Activated naive CD8-positive, alpha-beta T cell treated with anti-CD3 and anti-CD28 coated beads, Interleukin-2, amount 10 ng/mL, durations not matched to agents 7 days and 5 days (primary cell): Measurements from ENCODE around the gene SCN4A. TPM values are rescaled to one million over a fixed set of nuclear protein-coding genes. Genes with fewer than 3 reads are reported as not detected.
"Not testable (repeated sequence)": the region's sequence is repeated elsewhere in the genome, so short reads cannot be mapped to it uniquely, and the experiment has no call there.

Experiments
- ATAC-seq: fragments of 150-1000 bp; cut with Tn5 transposase; one replicate; pipeline ENCODE4 v1.10.0; 2021; ENCODE audit warnings: low read depth, moderate library complexity
- POLR2A ChIA-PET: fragments of 350-600 bp; sonication (Branson Sonifier 250); formaldehyde crosslinking; loops from one replicate; lab custom pipeline; 2021; ENCODE audit warnings: antibody characterized with exemption; lab: Charles Lee
- DNase-seq: peaks from one replicate; pipeline ENCODE4 v3.0.0; 2021
- H3K27ac Mint-ChIP-seq: one replicate; pipeline ENCODE4 v1.8.0; 2022; ENCODE audit warnings: mild to moderate bottlenecking, mixed read lengths
- H3K27me3 Mint-ChIP-seq: one replicate; pipeline ENCODE4 v1.8.0; 2022; ENCODE audit warnings: mild to moderate bottlenecking, moderate library complexity, mixed read lengths
- H3K36me3 Mint-ChIP-seq: one replicate; pipeline ENCODE4 v1.8.0; 2021; ENCODE audit warnings: mild to moderate bottlenecking, mixed read lengths
- H3K4me1 Mint-ChIP-seq: one replicate; pipeline ENCODE4 v1.8.0; 2021; ENCODE audit warnings: mixed read lengths
- H3K4me3 Mint-ChIP-seq: one replicate; pipeline ENCODE4 v1.8.0; 2022; ENCODE audit warnings: mild to moderate bottlenecking, moderate library complexity, mixed read lengths
- H3K9me3 Mint-ChIP-seq: one replicate; pipeline ENCODE4 v1.8.0; 2021; ENCODE audit warnings: mixed read lengths
- total RNA-seq, 2 experiments: library from RNA; stranded (reverse); gene quantifications; one replicate each; pipeline ENCODE4 v1.2.3, GENCODE V29; 2021

Gene SCN4A
- total RNA-seq, 2 experiments from 2014 or later: not detected

GRCh38 chr17:63916566-63917185 lies 56.0 kb downstream of the SCN4A start:
- DNase-seq: no peak
- Mint-ChIP-seq H3K4me1 (peaks cover 5% of the 10 kb centered on the region), H3K27me3 (peaks cover 13% of the 10 kb centered on the region), H3K9me3 (no peaks in the 10 kb centered on the region), H3K27ac (no peak overlapping the region), H3K4me3 (no peak overlapping the region), H3K36me3 (no peaks in the 10 kb centered on the region)
- POLR2A ChIA-PET: no interaction called here
- no peak for ATAC-seq

DNA sequence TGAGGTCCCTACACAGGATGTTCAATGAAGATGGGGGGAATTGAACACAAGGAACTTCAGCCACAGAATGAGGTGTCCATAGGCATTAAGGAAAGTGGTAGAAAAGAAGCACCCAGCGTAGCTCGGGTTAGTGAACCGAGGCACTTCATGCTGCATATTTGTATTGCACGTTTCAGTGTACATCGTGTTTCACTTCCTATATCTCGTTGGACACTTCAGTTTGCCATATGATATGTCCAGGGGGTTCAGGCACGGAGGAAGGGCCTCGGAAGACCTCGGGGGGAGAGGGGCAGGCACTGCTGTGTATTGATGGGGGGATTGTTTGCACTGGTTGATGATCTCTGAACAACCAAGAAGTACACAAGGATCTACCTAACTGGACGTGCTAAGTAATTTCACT lies 57.0 kb downstream of the SCN4A start:
- POLR2A ChIA-PET, H3K4me1 Mint-ChIP-seq, DNase-seq, H3K9me3 Mint-ChIP-seq, H3K27ac Mint-ChIP-seq, H3K4me3 Mint-ChIP-seq, ATAC-seq, H3K36me3 Mint-ChIP-seq: not testable (repeated sequence)
- H3K27me3 Mint-ChIP-seq: peaks cover 13% of the 10 kb centered on the region

GRCh38 chr17:63914471-63914870 lies 58.2 kb downstream of the SCN4A start:
- Mint-ChIP-seq H3K27ac (no peak overlapping the region), H3K4me1 (peaks cover 5% of the 10 kb centered on the region), H3K9me3 (no peaks in the 10 kb centered on the region), H3K27me3 (peaks cover 11% of the 10 kb centered on the region), H3K36me3 (no peaks in the 10 kb centered on the region), H3K4me3 (no peak overlapping the region)
- ATAC-seq (no peak), DNase-seq (no peak)
- POLR2A ChIA-PET: no interaction called here

- Mint-ChIP-seq H3K36me3 (no peaks in the 10 kb centered on the region), H3K27ac (no peak overlapping the region), H3K9me3 (no peaks in the 10 kb centered on the region), H3K27me3 (peaks cover 7% of the 10 kb centered on the region), H3K4me3 (no peak overlapping the region), H3K4me1 (no peaks in the 10 kb centered on the region)
- DNase-seq (peak; percentile 59), ATAC-seq (peak; percentile 59)
- POLR2A ChIA-PET: interaction anchor here (0.6 to 1.6 kb wide), 2 partner anchors 106 to 222 kb away, joined by 3 to 4 read pairs; no protein-coding TSS in a partner anchor
These were observed 61.0 kb downstream of the SCN4A start for GRCh38 chr17:63911657-63912100.

DNA sequence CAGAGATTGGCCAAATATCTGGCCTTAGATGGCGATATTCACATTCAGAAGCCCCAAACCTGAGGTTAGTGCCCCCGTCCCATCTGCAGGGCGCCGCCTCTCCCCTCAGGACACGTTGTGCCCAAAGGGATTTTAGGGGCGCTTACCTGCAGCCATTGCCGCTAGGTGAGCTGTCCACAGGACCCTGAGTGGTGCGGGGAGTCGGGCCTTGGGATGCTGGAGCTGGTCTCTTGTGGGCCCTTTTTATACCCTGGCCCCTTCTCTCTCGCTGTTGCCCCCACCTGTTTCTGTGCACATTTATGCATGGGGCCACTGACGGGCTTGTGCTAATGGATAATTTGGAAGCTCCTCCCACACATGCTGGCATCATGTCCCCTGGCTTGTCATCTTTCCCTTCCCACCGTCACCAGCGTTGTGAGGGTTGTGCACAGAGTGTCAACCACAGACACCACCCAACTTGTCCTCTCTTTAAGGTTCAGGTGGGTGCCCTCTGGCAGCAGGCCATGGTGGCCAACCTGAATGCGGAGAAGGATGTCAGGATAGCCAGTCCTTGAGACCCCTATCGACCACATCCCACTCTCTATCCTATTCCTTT lies 61.6 kb downstream of the SCN4A start, which contains the start of gene CSHL1:
Gene CSHL1 (minus strand): TSS at position 218 of the 595 bp plus-strand sequence. CDS start 62 bp downstream, at position 156.
- no peak within 1 kb of the TSS for H3K27ac Mint-ChIP-seq
- no peaks in the 10 kb centered on the region for H3K9me3 Mint-ChIP-seq
- H3K4me3 Mint-ChIP-seq: no peak within 1 kb of the TSS
- no peak for DNase-seq
- POLR2A ChIA-PET: no interaction called here
- no peaks in the 10 kb centered on the region for H3K36me3 Mint-ChIP-seq
- no peak for ATAC-seq
- no peaks in the 10 kb centered on the region for H3K4me1 Mint-ChIP-seq
- H3K27me3 Mint-ChIP-seq: peaks cover 7% of the 10 kb centered on the region

GRCh38 chr17:63910096-63910495 lies 62.6 kb downstream of the SCN4A start:
- H3K27ac Mint-ChIP-seq: no peak overlapping the region
- H3K27me3 Mint-ChIP-seq: peaks cover 10% of the 10 kb centered on the region
- no peak overlapping the region for H3K4me3 Mint-ChIP-seq
- no peaks in the 10 kb centered on the region for H3K36me3 Mint-ChIP-seq
- POLR2A ChIA-PET: no interaction called here
- H3K4me1 Mint-ChIP-seq: no peaks in the 10 kb centered on the region
- no peaks in the 10 kb centered on the region for H3K9me3 Mint-ChIP-seq
- no peak for DNase-seq
- ATAC-seq: no peak

GRCh38 chr17:63909586-63909985 lies 63.1 kb downstream of the SCN4A start:
- H3K4me3 Mint-ChIP-seq, ATAC-seq, DNase-seq, H3K4me1 Mint-ChIP-seq, H3K27ac Mint-ChIP-seq, H3K9me3 Mint-ChIP-seq, POLR2A ChIA-PET, H3K36me3 Mint-ChIP-seq: not testable (repeated sequence)
- peaks cover 10% of the 10 kb centered on the region for H3K27me3 Mint-ChIP-seq

DNA sequence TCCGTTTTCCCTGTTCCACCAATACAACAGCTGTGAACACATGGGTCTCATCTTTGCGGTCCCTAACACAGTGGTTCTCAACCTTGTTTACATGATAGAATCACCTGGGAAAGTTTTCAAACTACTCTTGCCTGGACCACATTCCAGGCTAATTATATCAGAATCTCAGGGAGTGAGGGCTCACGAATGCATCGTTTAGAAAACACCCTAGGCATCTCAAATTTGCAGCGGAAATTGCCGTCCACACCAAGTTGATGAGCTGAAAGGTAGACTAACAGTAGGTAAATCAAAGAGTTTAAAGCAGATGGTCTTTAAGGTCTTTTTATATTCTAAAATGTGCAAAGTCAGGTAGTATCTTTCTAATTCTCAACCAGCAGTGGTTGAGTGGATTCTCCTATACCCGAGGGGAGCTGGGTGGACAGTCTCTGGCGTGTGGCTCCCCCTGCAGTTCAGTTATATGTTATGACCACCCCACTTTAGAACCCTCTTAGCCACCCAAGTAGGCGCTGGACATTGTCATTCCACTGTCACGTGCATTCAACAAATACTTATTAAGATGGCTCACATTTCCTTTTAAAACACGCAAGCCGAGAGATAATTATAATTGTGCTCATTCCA lies 65.4 kb downstream of the SCN4A start:
- DNase-seq, H3K27me3 Mint-ChIP-seq, H3K9me3 Mint-ChIP-seq, POLR2A ChIA-PET, H3K4me1 Mint-ChIP-seq, H3K27ac Mint-ChIP-seq, H3K4me3 Mint-ChIP-seq, H3K36me3 Mint-ChIP-seq: not testable (repeated sequence)
- peak; percentile 57 for ATAC-seq

GRCh38 chr17:63904796-63905195 lies 67.9 kb downstream of the SCN4A start:
- not testable (repeated sequence) for H3K36me3 Mint-ChIP-seq, ATAC-seq, H3K4me1 Mint-ChIP-seq, DNase-seq, H3K9me3 Mint-ChIP-seq, H3K27ac Mint-ChIP-seq, H3K4me3 Mint-ChIP-seq
- H3K27me3 Mint-ChIP-seq: peaks cover 15% of the 10 kb centered on the region
- POLR2A ChIA-PET: interaction anchor here (0.7 kb wide), 1 partner anchor 25 kb away, joined by 5 read pairs; no protein-coding TSS in a partner anchor

DNA sequence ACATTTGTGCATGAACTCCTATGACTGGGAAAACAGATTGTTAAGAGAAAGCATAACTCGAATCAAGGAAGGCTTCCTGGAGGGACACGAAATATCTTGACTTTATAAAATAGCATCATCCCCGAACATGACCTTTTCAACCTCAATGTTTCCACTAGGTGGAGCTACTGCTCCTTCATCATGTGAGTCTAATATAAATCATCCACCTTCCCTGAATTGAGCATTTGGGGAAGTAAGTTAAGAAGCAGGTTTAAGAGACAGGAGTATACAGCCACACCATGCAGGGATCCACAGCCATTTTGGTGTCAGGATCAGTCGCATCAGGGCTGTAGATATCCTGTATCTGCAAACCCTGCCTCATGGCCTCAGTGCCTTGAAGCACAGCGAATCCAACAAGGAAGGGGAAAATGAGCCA lies 68.9 kb downstream of the SCN4A start:
- H3K27ac Mint-ChIP-seq, POLR2A ChIA-PET, H3K36me3 Mint-ChIP-seq, H3K4me3 Mint-ChIP-seq, H3K9me3 Mint-ChIP-seq, DNase-seq, H3K4me1 Mint-ChIP-seq: not testable (repeated sequence)
- H3K27me3 Mint-ChIP-seq: peaks cover 15% of the 10 kb centered on the region
- peak; percentile 55 for ATAC-seq

DNA sequence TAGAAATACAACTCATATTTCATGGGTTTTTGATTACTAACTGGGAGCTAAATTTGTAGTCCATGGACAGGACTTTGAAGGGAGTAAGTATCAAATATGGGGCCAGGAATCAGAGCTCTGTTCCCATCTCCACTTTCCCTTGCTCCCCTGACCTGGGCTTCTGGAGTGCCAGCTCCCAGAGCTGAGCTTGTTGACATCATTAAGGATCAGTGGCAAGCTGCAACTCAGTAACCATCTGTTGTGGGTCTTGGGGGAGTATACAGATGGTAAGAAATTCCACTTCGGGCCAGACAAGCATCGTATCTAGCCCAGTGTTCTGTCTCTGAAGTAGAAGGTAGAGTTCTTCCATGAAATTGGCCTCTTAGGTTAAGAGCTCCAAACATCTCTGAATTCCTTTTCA lies 70.7 kb downstream of the SCN4A start:
- not testable (repeated sequence) for ATAC-seq, H3K9me3 Mint-ChIP-seq, H3K27ac Mint-ChIP-seq, H3K4me3 Mint-ChIP-seq, H3K4me1 Mint-ChIP-seq, H3K36me3 Mint-ChIP-seq, DNase-seq
- POLR2A ChIA-PET: interaction anchor here (0.8 kb wide), 1 partner anchor 92 kb away, joined by 3 read pairs; no protein-coding TSS in a partner anchor
- peaks cover 15% of the 10 kb centered on the region for H3K27me3 Mint-ChIP-seq

- DNase-seq, H3K4me3 Mint-ChIP-seq, H3K36me3 Mint-ChIP-seq, H3K27ac Mint-ChIP-seq, H3K9me3 Mint-ChIP-seq, ATAC-seq, H3K4me1 Mint-ChIP-seq, POLR2A ChIA-PET: not testable (repeated sequence)
- peaks cover 17% of the 10 kb centered on the region for H3K27me3 Mint-ChIP-seq
These were observed 73.6 kb downstream of the SCN4A start for GRCh38 chr17:63898899-63899798.
